HG03196 (cell line): ENCODE results near the gene G6PD.

Source experiments
- ATAC-seq: cut with Tn5 transposase; IDR thresholded peaks from one replicate; pipeline ENCODE4 v1.9.1; 2021; ENCODE audit not compliant: unreplicated experiment

G6PD gene

GRCh38 chrX:154488336-154489075 is 58.1 kb downstream of the G6PD start:
- no peak for ATAC-seq

GRCh38 chrX:154487518-154488290 is 58.9 kb downstream of the G6PD start:
- ATAC-seq: no peak

- ATAC-seq: no peak
These were observed 60.0 kb downstream of the G6PD start, which contains the start of gene UBL4A for GRCh38 chrX:154486396-154487207. UBL4A (minus strand) TSS chrX:154486615; CDS start chrX:154486584, 31 bp downstream.

GRCh38 chrX:154486052-154486395 is 60.6 kb downstream of the G6PD start:
- no peak for ATAC-seq

GRCh38 chrX:154485150-154486051 is 61.2 kb downstream of the G6PD start:
- no peak for ATAC-seq

- ATAC-seq: no peak
These were observed 62.1 kb downstream of the G6PD start for GRCh38 chrX:154484255-154485149.

- ATAC-seq: no peak
These were observed 63.3 kb downstream of the G6PD start for GRCh38 chrX:154483325-154483724.

- ATAC-seq: no peak
These were observed 63.9 kb downstream of the G6PD start for GRCh38 chrX:154482786-154483185.

GRCh38 chrX:154481911-154482601 is 64.6 kb downstream of the G6PD start:
- no peak for ATAC-seq
